GM23338 (cell line): ENCODE measurements around the gene GGCX. TPM values are rescaled to one million over a fixed set of nuclear protein-coding genes. Genes with fewer than 3 reads are reported as not detected.

Source experiments
- ATAC-seq: fragments of 200-7000 bp; cut with Tn5 transposase; 3 replicates; pipeline ENCODE4 v1.9.1; 2020
- DNase-seq: peaks from one replicate; pipeline ENCODE4 v3.0.0-alpha.2; 2015; ENCODE audit warnings: low spot score
- H2AFZ ChIP-seq: fragments of 200-600 bp; sonication (generic); 2 replicates; pipeline ENCODE4 v1.8.0; 2016; ENCODE audit warnings: antibody characterized with exemption, mild to moderate bottlenecking, moderate library complexity
- H3F3A ChIP-seq: fragments of 200-600 bp; sonication (generic); replicated peaks from 2 replicates; pipeline ENCODE4 v1.8.0; 2017; ENCODE audit warnings: antibody characterized with exemption, mixed run types, low read depth
- H3K27ac ChIP-seq: fragments of 200-600 bp; sonication (generic); 2 replicates; pipeline ENCODE4 v1.6.1; 2016; ENCODE audit warnings: low read depth
- H3K27me3 ChIP-seq: fragments of 200-600 bp; sonication (generic); 2 replicates; pipeline ENCODE4 v1.8.0; 2016; ENCODE audit warnings: mild to moderate bottlenecking, mixed run types, moderate library complexity; ENCODE audit not compliant: insufficient read depth
- H3K36me3 ChIP-seq: fragments of 200-600 bp; sonication (generic); 2 replicates; pipeline ENCODE4 v1.8.0; 2016; ENCODE audit warnings: mild to moderate bottlenecking; ENCODE audit not compliant: insufficient read depth
- H3K4me1 ChIP-seq: fragments of 200-600 bp; sonication (generic); 2 replicates; pipeline ENCODE4 v1.8.0; 2016; ENCODE audit warnings: mild to moderate bottlenecking, moderate library complexity; ENCODE audit not compliant: insufficient read depth
- H3K4me2 ChIP-seq: fragments of 200-600 bp; sonication (generic); 2 replicates; pipeline ENCODE4 v1.7.1; 2017; ENCODE audit warnings: mixed run types
- H3K4me3 ChIP-seq: fragments of 200-600 bp; sonication (generic); 2 replicates; pipeline ENCODE4 v1.6.1; 2016; ENCODE audit warnings: mixed run types
- H3K79me2 ChIP-seq: fragments of 200-600 bp; sonication (generic); replicated peaks from 2 replicates; pipeline ENCODE4 v1.8.0; 2017; ENCODE audit warnings: mild to moderate bottlenecking; ENCODE audit not compliant: insufficient read depth
- H3K9me2 ChIP-seq: fragments of 200-600 bp; sonication (generic); 2 replicates; pipeline ENCODE4 v1.8.0; 2017; ENCODE audit not compliant: insufficient read depth
- H4K20me1 ChIP-seq: fragments of 200-600 bp; sonication (generic); replicated peaks from 2 replicates; pipeline ENCODE4 v1.8.0; 2017; ENCODE audit warnings: mild to moderate bottlenecking; ENCODE audit not compliant: insufficient read depth
- H3K27ac Mint-ChIP-seq: 2 replicates; pipeline ENCODE4 v1.8.0; 2020; ENCODE audit warnings: inconsistent platforms, mild to moderate bottlenecking, moderate library complexity, mixed read lengths
- H3K27me3 Mint-ChIP-seq: 3 replicates; pipeline ENCODE4 v1.8.0; 2022; ENCODE audit warnings: low read depth, mild to moderate bottlenecking, moderate library complexity, mixed read lengths, inconsistent platforms; ENCODE audit not compliant: insufficient read depth, poor library complexity
- H3K36me3 Mint-ChIP-seq: 3 replicates; pipeline ENCODE4 v1.8.0; 2021; ENCODE audit warnings: low read depth, mild to moderate bottlenecking, inconsistent platforms, moderate library complexity, mixed read lengths
- H3K4me1 Mint-ChIP-seq: 3 replicates; pipeline ENCODE4 v1.8.0; 2020; ENCODE audit warnings: mild to moderate bottlenecking, inconsistent platforms, mixed read lengths
- H3K4me3 Mint-ChIP-seq: 3 replicates; pipeline ENCODE4 v1.8.0; 2021; ENCODE audit warnings: moderate library complexity, mild to moderate bottlenecking, inconsistent platforms, mixed read lengths
- H3K9me3 Mint-ChIP-seq: 3 replicates; pipeline ENCODE4 v1.8.0; 2020; ENCODE audit warnings: moderate library complexity, mild to moderate bottlenecking, inconsistent platforms, mixed read lengths
- CREB1 ChIP-seq: fragments of 250-450 bp; sonication (Bioruptor Pico); IDR thresholded peaks from 2 replicates; pipeline ENCODE4 v1.5.0; 2020; ENCODE audit warnings: low read depth, mild to moderate bottlenecking, moderate library complexity
- CTCF ChIP-seq, 2 experiments: fragments of 200-600 bp in 1 of 2; sonication (generic) in 1 of 2; conservative IDR thresholded peaks; 2 replicates each; pipeline versions ENCODE4 v1.5.1 to v1.6.1; 2016 to 2017; ENCODE audit warnings: antibody characterized with exemption in 2 of 2, low read depth in 2 of 2, mild to moderate bottlenecking in 2 of 2, moderate library complexity in 1 of 2
- ETS1 ChIP-seq: IDR thresholded peaks from 2 replicates; pipeline ENCODE4 v1.6.1; 2016; ENCODE audit warnings: antibody characterized with exemption
- EZH2phosphoT487 ChIP-seq: fragments of 200-600 bp; sonication (generic); IDR thresholded peaks from one replicate; pipeline ENCODE4 v1.8.1; 2018; ENCODE audit warnings: antibody characterized with exemption; ENCODE audit not compliant: unreplicated experiment
- POLR2AphosphoS5 ChIP-seq: IDR thresholded peaks from 2 replicates; pipeline ENCODE4 v1.6.1; 2016; ENCODE audit warnings: antibody characterized with exemption, low read depth
- REST ChIP-seq: IDR thresholded peaks from one replicate; pipeline ENCODE4 v1.6.1; 2018; ENCODE audit warnings: antibody characterized with exemption; ENCODE audit not compliant: unreplicated experiment
- STAT1 ChIP-seq: IDR thresholded peaks from one replicate; pipeline ENCODE4 v1.6.1; 2016; ENCODE audit warnings: antibody characterized with exemption; ENCODE audit not compliant: unreplicated experiment
- ZNF114 ChIP-seq: fragments of 250-450 bp; sonication (Bioruptor Pico); IDR thresholded peaks from 2 replicates; pipeline ENCODE4 v1.5.0; 2020; ENCODE audit warnings: mild to moderate bottlenecking, moderate library complexity
- ZNF331 ChIP-seq: fragments of 250-450 bp; sonication (Bioruptor Pico); IDR thresholded peaks from 2 replicates; pipeline ENCODE4 v1.5.0; 2020; ENCODE audit warnings: low read depth, mild to moderate bottlenecking, moderate library complexity
- polyA plus RNA-seq: library from polyadenylated mRNA; unstranded; fragments of >200 nt; fragmentation: Nextera tagmentation; extraction: Ambion mirVana; gene quantifications from 2 replicates; pipeline ENCODE4 v1.2.1, GENCODE V29; 2016
- total RNA-seq: library from RNA; depleted of rRNA; stranded (reverse); fragments of >200 nt; shearing (Covaris generic); gene quantifications from 2 replicates; pipeline ENCODE4 v1.2.3, GENCODE V29; 2014

The GGCX gene
- total and polyA plus RNA-seq, 2 experiments from 2014 or later, result 14.4 to 36.2 TPM

- no peak within 1 kb of the TSS for H3K27ac ChIP-seq
Measured at GRCh38 chr2:85584354-85584856, 23.1 kb upstream of the GGCX start, which contains the start of gene VAMP5. Gene VAMP5, plus strand, starts transcription at chr2:85584431. Its CDS starts 60 bp downstream, at chr2:85584491.

GRCh38 chr2:85583667-85584353 lies 22.5 kb upstream of the GGCX start:
- Histone ChIP-seq H3K27me3 (peaks cover 31% of the 10 kb centered on the region), H3K36me3 (no peaks in the 10 kb centered on the region), H3K4me1 (peaks cover 19% of the 10 kb centered on the region), H3K27ac (no peak overlapping the region), H3K9me2 (no peaks in the 10 kb centered on the region), H2AFZ (peak overlapping the region; percentile 84; the same call in 1 of the 2 replicates), H3K4me2 (peak overlapping the region; percentile 86), H3F3A (0 out of 2 replicates have a peak, but pooled peaks cover 3% of the 10 kb centered on the region), H3K79me2 (no peaks in the 10 kb centered on the region), H3K4me3 (peak overlapping the region; percentile 65), H4K20me1 (no peaks in the 10 kb centered on the region)
- no peak for DNase-seq
- H3K4me3 Mint-ChIP-seq, result peak overlapping the region; percentile 67
- no peak for ATAC-seq
- H3K27ac Mint-ChIP-seq, result no peak overlapping the region
- peaks cover 30% of the 10 kb centered on the region for H3K27me3 Mint-ChIP-seq
- peaks cover 20% of the 10 kb centered on the region for H3K4me1 Mint-ChIP-seq
- peaks cover 10% of the 10 kb centered on the region; the same call in 1 of the 3 replicates for H3K36me3 Mint-ChIP-seq
- 0 out of 3 replicates have a peak, but pooled peaks cover 3% of the 10 kb centered on the region for H3K9me3 Mint-ChIP-seq
- TF ChIP-seq CTCF (conservative IDR thresholded peaks at IDR 0.05; ENCODE audit: low read depth in 2 of 2), result no peak
- TF ChIP-seq ZNF331, result no peak
- no peak for TF ChIP-seq REST
- no peak for TF ChIP-seq CREB1 (CRISPR knock-in tag)
- TF ChIP-seq EZH2phosphoT487, result no peak
- no peak for TF ChIP-seq ETS1
- no peak for TF ChIP-seq ZNF114 (CRISPR knock-in tag)

More at GRCh38 chr2:85584354-85584856, 23.1 kb upstream of the GGCX start, which contains the start of gene VAMP5:
- H3K27me3 Mint-ChIP-seq, result peaks cover 28% of the 10 kb centered on the region
- H3K27ac Mint-ChIP-seq, result no peak within 1 kb of the TSS
- Histone ChIP-seq H3K4me1 (peaks cover 13% of the 10 kb centered on the region; the same call in 1 of the 2 replicates), H4K20me1 (no peaks in the 10 kb centered on the region), H3K27me3 (peaks cover 31% of the 10 kb centered on the region), H3K4me3 (peak within 1 kb of the TSS; percentile 65), H2AFZ (peak within 1 kb of the TSS; percentile 95), H3K36me3 (no peaks in the 10 kb centered on the region), H3F3A (0 out of 2 replicates have a peak, but pooled peaks cover 3% of the 10 kb centered on the region), H3K9me2 (no peaks in the 10 kb centered on the region), H3K4me2 (peak within 1 kb of the TSS; percentile 86), H3K79me2 (no peaks in the 10 kb centered on the region)
- peak; percentile 48; the same call in 1 of the 2 replicates for TF ChIP-seq POLR2AphosphoS5
- TF ChIP-seq STAT1, result no peak
- H3K36me3 Mint-ChIP-seq, result peaks cover 10% of the 10 kb centered on the region; the same call in 1 of the 3 replicates
- DNase-seq, result peak; percentile 55
- peaks cover 14% of the 10 kb centered on the region for H3K4me1 Mint-ChIP-seq
- H3K4me3 Mint-ChIP-seq, result peak within 1 kb of the TSS; percentile 67
- peak; percentile 87 for ATAC-seq
- H3K9me3 Mint-ChIP-seq, result 0 out of 3 replicates have a peak, but pooled peaks cover 3% of the 10 kb centered on the region
